GM18870 (cell line): Measurements from ENCODE around the gene MAP7D1.
"Not testable (repeated sequence)": the region's sequence is repeated elsewhere in the genome, so short reads cannot be mapped to it uniquely, and the experiment has no call there.

Experiments
- ATAC-seq: cut with Tn5 transposase; IDR thresholded peaks from one replicate; pipeline ENCODE4 v1.9.1; 2021; ENCODE audit warnings: moderate library complexity; ENCODE audit not compliant: unreplicated experiment

MAP7D1 gene

DNA sequence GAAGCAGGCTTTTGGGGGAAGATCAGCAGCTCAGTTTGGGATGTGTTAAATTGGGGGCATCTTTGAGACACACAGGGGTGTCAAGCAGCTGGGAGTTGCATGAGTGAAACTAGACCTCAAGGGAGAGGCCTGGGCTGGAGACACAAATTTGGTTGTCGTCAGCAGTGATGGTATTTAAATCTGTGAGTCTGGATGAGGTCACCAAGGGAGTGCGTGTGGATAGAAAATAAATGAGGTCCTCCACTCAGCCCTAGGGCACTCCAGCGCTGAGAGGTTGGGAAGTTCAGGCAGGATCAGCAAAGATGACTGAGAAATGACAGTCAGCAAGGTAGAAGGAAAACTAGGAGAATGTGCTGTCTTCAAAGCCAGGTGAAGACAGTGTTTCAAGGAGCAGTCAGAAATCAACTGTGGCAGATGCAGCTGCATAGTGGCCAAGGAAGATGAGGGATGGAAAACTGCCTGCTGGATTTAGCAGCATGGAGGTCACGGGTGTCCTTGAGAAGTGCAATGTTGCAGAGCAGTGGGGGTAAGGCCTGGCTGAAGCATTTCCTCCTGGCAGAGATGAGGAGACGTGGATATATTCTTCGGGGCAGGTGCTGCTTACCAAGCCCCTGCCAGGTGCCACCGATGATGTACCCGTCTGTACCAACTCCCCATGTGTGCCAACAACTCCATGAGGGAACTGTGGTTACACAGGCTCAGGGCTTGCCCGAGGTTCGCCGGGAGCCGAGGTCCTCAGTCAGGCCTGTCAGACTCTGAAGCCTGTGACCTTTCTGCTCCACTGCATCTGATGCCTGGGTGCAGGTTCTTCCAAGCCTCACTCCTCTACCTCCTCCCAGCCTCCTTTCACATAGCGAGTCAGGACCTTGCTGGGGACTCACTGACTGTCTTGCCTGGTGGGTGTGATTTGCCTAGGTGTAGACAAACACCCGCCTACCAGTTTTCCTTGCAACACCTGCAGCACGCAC is 11.3 kb downstream of the MAP7D1 start:
- no peak for ATAC-seq

GRCh38 chr1:36168514-36168913 is 12.6 kb downstream of the MAP7D1 start:
- ATAC-seq: no peak

- no peak for ATAC-seq
These were observed 14.9 kb downstream of the MAP7D1 start for GRCh38 chr1:36170643-36171412.

- ATAC-seq: no peak
These were observed 16.2 kb downstream of the MAP7D1 start for GRCh38 chr1:36172017-36172747.

GRCh38 chr1:36172983-36173382 is 17.0 kb downstream of the MAP7D1 start:
- no peak for ATAC-seq

DNA sequence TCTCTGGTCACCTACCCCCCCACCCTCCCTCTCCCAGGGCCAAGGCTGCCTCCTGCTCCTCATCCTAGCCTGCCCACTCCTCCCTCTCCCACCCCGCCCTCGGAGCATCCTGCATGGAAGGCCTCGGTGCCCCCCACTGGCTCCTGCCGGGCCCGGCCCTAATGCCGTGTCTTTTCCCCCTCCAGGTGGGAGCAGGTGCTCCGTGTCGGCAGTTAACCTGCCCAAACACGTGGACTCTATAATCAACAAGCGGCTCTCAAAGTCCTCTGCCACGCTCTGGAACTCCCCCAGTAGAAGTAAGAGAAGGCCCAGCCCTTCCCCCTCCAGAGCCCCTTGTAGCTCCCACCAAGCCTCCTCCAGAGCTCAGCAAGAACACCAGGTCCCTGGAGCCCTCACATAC is 18.8 kb downstream of the MAP7D1 start:
- no peak for ATAC-seq

- no peak for ATAC-seq
These were observed 19.5 kb downstream of the MAP7D1 start for GRCh38 chr1:36175137-36176095.

- no peak for ATAC-seq
These were observed 20.4 kb downstream of the MAP7D1 start for GRCh38 chr1:36176106-36176949.

- ATAC-seq: no peak
These were observed 21.9 kb downstream of the MAP7D1 start for GRCh38 chr1:36177589-36178431.

- ATAC-seq: no peak
These were observed 22.7 kb downstream of the MAP7D1 start for GRCh38 chr1:36178471-36179219.

DNA sequence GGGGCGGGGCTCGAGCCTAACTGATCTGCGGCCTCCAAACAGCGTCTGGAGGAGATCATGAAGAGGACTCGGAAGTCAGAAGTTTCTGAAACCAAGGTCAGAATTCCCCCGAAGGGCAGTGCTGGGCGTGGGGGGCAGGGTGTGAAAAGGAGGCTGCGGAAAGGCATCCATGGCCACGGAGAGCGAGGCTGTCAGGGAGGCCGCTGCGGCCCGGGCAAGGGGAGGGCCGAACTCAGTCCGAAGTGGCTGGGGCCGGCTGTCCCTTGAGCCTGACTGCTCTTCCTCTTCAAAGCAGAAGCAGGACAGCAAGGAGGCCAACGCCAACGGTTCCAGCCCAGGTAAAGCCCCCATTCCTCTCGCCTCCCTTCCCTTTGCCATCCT is 23.2 kb downstream of the MAP7D1 start:
- no peak for ATAC-seq

- no peak for ATAC-seq
These were observed 26.8 kb downstream of the MAP7D1 start for GRCh38 chr1:36182734-36183133.

GRCh38 chr1:36183309-36183856 is 27.4 kb downstream of the MAP7D1 start:
- no peak for ATAC-seq

GRCh38 chr1:36187800-36188593 is 32.0 kb downstream of the MAP7D1 start:
- no peak for ATAC-seq

GRCh38 chr1:36196805-36197204 is 40.8 kb downstream of the MAP7D1 start:
- ATAC-seq: not testable (repeated sequence)

GRCh38 chr1:36198641-36199040 is 42.7 kb downstream of the MAP7D1 start:
- ATAC-seq: no peak
